HepG2 (cell line): ENCODE data around the gene SRXN1. TPM values are rescaled to one million over a fixed set of nuclear protein-coding genes. Genes with fewer than 3 reads are reported as not detected.
A peak's percentile ranks its signal among the peaks of the same experiment; 100 is the strongest.

Source experiments
- GPN1 ChIP-seq: sonication (generic); formaldehyde crosslinking; IDR thresholded peaks from 2 replicates; pipeline ENCODE4 v1.5.1; 2020; ENCODE audit warnings: missing genetic modification reagents, borderline replicate concordance
- KDM3A ChIP-seq: IDR thresholded peaks from 2 replicates; pipeline ENCODE4 v1.6.1; 2018; ENCODE audit warnings: low read depth, missing compliant biosample characterization
- MLXIP ChIP-seq: sonication (generic); formaldehyde crosslinking; IDR thresholded peaks from 2 replicates; pipeline ENCODE4 v1.9.0; 2021; ENCODE audit warnings: missing genetic modification reagents, borderline replicate concordance
- REPIN1 ChIP-seq: sonication (generic); formaldehyde crosslinking; IDR thresholded peaks from 2 replicates; pipeline ENCODE4 v1.8.0; 2022; ENCODE audit warnings: missing genetic modification reagents, low read depth, mild to moderate bottlenecking, borderline replicate concordance
- SETDB1 ChIP-seq: sonication (generic); formaldehyde crosslinking; IDR thresholded peaks from 2 replicates; pipeline ENCODE4 v1.5.1; 2020; ENCODE audit warnings: missing genetic modification reagents, mild to moderate bottlenecking, borderline replicate concordance
- SKI ChIP-seq: fragments of 450-650 bp; IDR thresholded peaks from one replicate; pipeline ENCODE4 v1.6.1; 2018; ENCODE audit warnings: mild to moderate bottlenecking; ENCODE audit not compliant: partially characterized antibody
- SPEN ChIP-seq: sonication (generic); formaldehyde crosslinking; IDR thresholded peaks from 2 replicates; pipeline ENCODE4 v1.5.1; 2020; ENCODE audit warnings: low read depth, mild to moderate bottlenecking, missing genetic modification reagents
- THAP11 ChIP-seq: IDR thresholded peaks from 2 replicates; pipeline ENCODE4 v1.6.1; 2016; ENCODE audit warnings: missing biosample characterization, missing genetic modification reagents
- UBTF ChIP-seq: sonication (generic); formaldehyde crosslinking; IDR thresholded peaks from 2 replicates; pipeline ENCODE4 v1.4.0; 2020; ENCODE audit warnings: mild to moderate bottlenecking, missing genetic modification reagents
- ZNF256 ChIP-seq: sonication (generic); formaldehyde crosslinking; conservative IDR thresholded peaks from 2 replicates; pipeline ENCODE4 v1.4.0; 2020; ENCODE audit warnings: missing genetic modification reagents
- ZNF691 ChIP-seq: sonication (generic); formaldehyde crosslinking; IDR thresholded peaks from 2 replicates; pipeline ENCODE4 v1.4.0; 2020; ENCODE audit warnings: missing genetic modification reagents, low read depth, mild to moderate bottlenecking, borderline replicate concordance
- ZNF746 ChIP-seq: sonication (generic); formaldehyde crosslinking; IDR thresholded peaks from 2 replicates; pipeline ENCODE4 v1.8.0; 2022; ENCODE audit warnings: mild to moderate bottlenecking, missing genetic modification reagents
- ZNF790 ChIP-seq: sonication (generic); formaldehyde crosslinking; IDR thresholded peaks from 2 replicates; pipeline ENCODE4 v1.8.0; 2022; ENCODE audit warnings: missing genetic modification reagents, mild to moderate bottlenecking, borderline replicate concordance
- polyA plus RNA-seq, 8 experiments: library from polyadenylated mRNA; depleted of rRNA in 3 of 8; stranded (reverse) in 7 of 8; unstranded in 1 of 8; fragments of >200 nt; fragmentation: Illumina TruSeq in 4 of 8; extraction: Trizol in 4 of 8; gene quantifications; 2 replicates each; pipeline versions ENCODE4 v1.2.1 to v1.2.3, GENCODE V29; 2011 to 2016; ENCODE audit warnings: low read depth in 4 of 8, missing spikeins in 1 of 8, mixed read lengths in 1 of 8; ENCODE audit not compliant: insufficient read depth in 1 of 8
- total RNA-seq, 5 experiments: library from RNA; depleted of rRNA; stranded (reverse); fragments of >200 nt; fragmentation: Illumina TruSeq; extraction: Trizol; gene quantifications; 2 replicates each; pipeline ENCODE4 v1.2.3, GENCODE V29; 2016; ENCODE audit warnings: low read depth in 1 of 5
- TF ChIP-seq, protein P1 (sequence below): IDR thresholded peaks from 2 replicates; pipeline ENCODE4 v1.6.1; 2012; ENCODE audit warnings: low read length, improper control_type of control experiment
- TF ChIP-seq, protein P2 (sequence below): fragments of 450-650 bp; IDR thresholded peaks from 2 replicates; pipeline ENCODE4 v1.6.1; 2017; ENCODE audit warnings: mild to moderate bottlenecking

SRXN1 gene
- total and polyA plus RNA-seq, 2 of the 13 experiments (the other 11 are each of a cell fraction or from before 2014, with no cell fraction given): 29.9 to 87.7 TPM

GRCh38 chr20:645318-646106 is 7.5 kb downstream of the SRXN1 start (continued):
- TF ChIP-seq UBTF (CRISPR knock-in tag): peak; percentile 94
- TF ChIP-seq ZNF256: 0 out of 2 replicates have a peak, but pooled peaks have one; percentile 70
- TF ChIP-seq SETDB1 (CRISPR knock-in tag): peak; percentile 83; the same call in 1 of the 2 replicates
- TF ChIP-seq MLXIP (CRISPR knock-in tag): no peak
- TF ChIP-seq SPEN: peak; percentile 76; the same call in 1 of the 2 replicates
- peak; percentile 84 for TF ChIP-seq SKI
- no peak; the same call in 1 of the 2 replicates for TF ChIP-seq ZNF746 (CRISPR knock-in tag)
- no peak for TF ChIP-seq ZNF790 (CRISPR knock-in tag)
- TF ChIP-seq REPIN1 (CRISPR knock-in tag): peak; percentile 89; the same call in 1 of the 2 replicates
- peak; percentile 75; the same call in 1 of the 2 replicates for TF ChIP-seq ZNF691 (CRISPR knock-in tag)
- TF ChIP-seq KDM3A (CRISPR knock-in tag): peak; percentile 83; the same call in 1 of the 2 replicates
- TF ChIP-seq GPN1: no peak
- no peak; the same call in 1 of the 2 replicates for TF ChIP-seq THAP11
- TF ChIP-seq, protein P1, sequence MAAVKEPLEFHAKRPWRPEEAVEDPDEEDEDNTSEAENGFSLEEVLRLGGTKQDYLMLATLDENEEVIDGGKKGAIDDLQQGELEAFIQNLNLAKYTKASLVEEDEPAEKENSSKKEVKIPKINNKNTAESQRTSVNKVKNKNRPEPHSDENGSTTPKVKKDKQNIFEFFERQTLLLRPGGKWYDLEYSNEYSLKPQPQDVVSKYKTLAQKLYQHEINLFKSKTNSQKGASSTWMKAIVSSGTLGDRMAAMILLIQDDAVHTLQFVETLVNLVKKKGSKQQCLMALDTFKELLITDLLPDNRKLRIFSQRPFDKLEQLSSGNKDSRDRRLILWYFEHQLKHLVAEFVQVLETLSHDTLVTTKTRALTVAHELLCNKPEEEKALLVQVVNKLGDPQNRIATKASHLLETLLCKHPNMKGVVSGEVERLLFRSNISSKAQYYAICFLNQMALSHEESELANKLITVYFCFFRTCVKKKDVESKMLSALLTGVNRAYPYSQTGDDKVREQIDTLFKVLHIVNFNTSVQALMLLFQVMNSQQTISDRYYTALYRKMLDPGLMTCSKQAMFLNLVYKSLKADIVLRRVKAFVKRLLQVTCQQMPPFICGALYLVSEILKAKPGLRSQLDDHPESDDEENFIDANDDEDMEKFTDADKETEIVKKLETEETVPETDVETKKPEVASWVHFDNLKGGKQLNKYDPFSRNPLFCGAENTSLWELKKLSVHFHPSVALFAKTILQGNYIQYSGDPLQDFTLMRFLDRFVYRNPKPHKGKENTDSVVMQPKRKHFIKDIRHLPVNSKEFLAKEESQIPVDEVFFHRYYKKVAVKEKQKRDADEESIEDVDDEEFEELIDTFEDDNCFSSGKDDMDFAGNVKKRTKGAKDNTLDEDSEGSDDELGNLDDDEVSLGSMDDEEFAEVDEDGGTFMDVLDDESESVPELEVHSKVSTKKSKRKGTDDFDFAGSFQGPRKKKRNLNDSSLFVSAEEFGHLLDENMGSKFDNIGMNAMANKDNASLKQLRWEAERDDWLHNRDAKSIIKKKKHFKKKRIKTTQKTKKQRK: no peak
- TF ChIP-seq, protein P2, sequence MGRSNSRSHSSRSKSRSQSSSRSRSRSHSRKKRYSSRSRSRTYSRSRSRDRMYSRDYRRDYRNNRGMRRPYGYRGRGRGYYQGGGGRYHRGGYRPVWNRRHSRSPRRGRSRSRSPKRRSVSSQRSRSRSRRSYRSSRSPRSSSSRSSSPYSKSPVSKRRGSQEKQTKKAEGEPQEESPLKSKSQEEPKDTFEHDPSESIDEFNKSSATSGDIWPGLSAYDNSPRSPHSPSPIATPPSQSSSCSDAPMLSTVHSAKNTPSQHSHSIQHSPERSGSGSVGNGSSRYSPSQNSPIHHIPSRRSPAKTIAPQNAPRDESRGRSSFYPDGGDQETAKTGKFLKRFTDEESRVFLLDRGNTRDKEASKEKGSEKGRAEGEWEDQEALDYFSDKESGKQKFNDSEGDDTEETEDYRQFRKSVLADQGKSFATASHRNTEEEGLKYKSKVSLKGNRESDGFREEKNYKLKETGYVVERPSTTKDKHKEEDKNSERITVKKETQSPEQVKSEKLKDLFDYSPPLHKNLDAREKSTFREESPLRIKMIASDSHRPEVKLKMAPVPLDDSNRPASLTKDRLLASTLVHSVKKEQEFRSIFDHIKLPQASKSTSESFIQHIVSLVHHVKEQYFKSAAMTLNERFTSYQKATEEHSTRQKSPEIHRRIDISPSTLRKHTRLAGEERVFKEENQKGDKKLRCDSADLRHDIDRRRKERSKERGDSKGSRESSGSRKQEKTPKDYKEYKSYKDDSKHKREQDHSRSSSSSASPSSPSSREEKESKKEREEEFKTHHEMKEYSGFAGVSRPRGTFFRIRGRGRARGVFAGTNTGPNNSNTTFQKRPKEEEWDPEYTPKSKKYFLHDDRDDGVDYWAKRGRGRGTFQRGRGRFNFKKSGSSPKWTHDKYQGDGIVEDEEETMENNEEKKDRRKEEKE: no peak
